MCF 10A (cell line): ENCODE measurements around the gene ZAP70. TPM values are rescaled to one million over a fixed set of nuclear protein-coding genes. Genes with fewer than 3 reads are reported as not detected.

Source experiments
- BruUV-seq: library from RNA; stranded (reverse); fragments of 400-500 nt; replicated peaks from 2 replicates; lab custom pipeline; 2021; lab: Mats Ljungman, UMichigan
- CTCF ChIA-PET: fragments of 300-600 bp; sonication (Branson Sonifier 250); formaldehyde crosslinking; extraction: SDS; loops from one replicate; lab custom pipeline; 2021; ENCODE audit warnings: antibody characterized with exemption, inconsistent platforms; lab: Yijun Ruan, JAX
- POLR2A ChIA-PET: fragments of 300-600, 350-650 bp; sonication (Branson Sonifier 250); formaldehyde crosslinking; extraction: SDS; loops from one replicate; lab custom pipeline; 2020; ENCODE audit warnings: antibody characterized with exemption, inconsistent platforms; lab: Yijun Ruan, JAX
- DNase-seq: peaks from one replicate; pipeline ENCODE4 v3.0.0-alpha.2; 2018; ENCODE audit not compliant: unreplicated experiment
- H3K27ac Mint-ChIP-seq: one replicate; pipeline ENCODE4 v1.8.0; 2022; ENCODE audit warnings: mild to moderate bottlenecking, low read depth, mixed read lengths; ENCODE audit not compliant: unreplicated experiment
- H3K27me3 Mint-ChIP-seq: one replicate; pipeline ENCODE4 v1.8.0; 2022; ENCODE audit warnings: mixed read lengths; ENCODE audit not compliant: insufficient read depth, unreplicated experiment
- H3K36me3 Mint-ChIP-seq: one replicate; pipeline ENCODE4 v1.8.0; 2022; ENCODE audit warnings: mild to moderate bottlenecking, moderate library complexity, mixed read lengths; ENCODE audit not compliant: insufficient read depth, unreplicated experiment
- H3K4me1 Mint-ChIP-seq: one replicate; pipeline ENCODE4 v1.8.0; 2022; ENCODE audit warnings: mixed read lengths; ENCODE audit not compliant: insufficient read depth, unreplicated experiment
- H3K4me3 Mint-ChIP-seq: one replicate; pipeline ENCODE4 v1.8.0; 2022; ENCODE audit warnings: mild to moderate bottlenecking, moderate library complexity, mixed read lengths; ENCODE audit not compliant: unreplicated experiment
- H3K9me3 Mint-ChIP-seq: one replicate; pipeline ENCODE4 v1.8.0; 2022; ENCODE audit warnings: mixed read lengths; ENCODE audit not compliant: unreplicated experiment
- intact Hi-C: fragments of 100-400 bp; cut with micrococcal nuclease; formaldehyde crosslinking; loops from 2 replicates; pipeline ENCODE4 v1.14.1; 2022
- total RNA-seq: library from RNA; stranded (reverse); gene quantifications from 2 replicates; pipeline ENCODE4 v1.2.3, GENCODE V29; 2022
- TF ChIP-seq, protein P1 (sequence below): fragments of 200-600 bp; IDR thresholded peaks from one replicate; pipeline ENCODE4 v1.8.0; 2022; ENCODE audit warnings: antibody characterized with exemption, mild to moderate bottlenecking; ENCODE audit not compliant: unreplicated experiment

Gene ZAP70
- total RNA-seq, 1 experiment from 2014 or later = not detected

DNA sequence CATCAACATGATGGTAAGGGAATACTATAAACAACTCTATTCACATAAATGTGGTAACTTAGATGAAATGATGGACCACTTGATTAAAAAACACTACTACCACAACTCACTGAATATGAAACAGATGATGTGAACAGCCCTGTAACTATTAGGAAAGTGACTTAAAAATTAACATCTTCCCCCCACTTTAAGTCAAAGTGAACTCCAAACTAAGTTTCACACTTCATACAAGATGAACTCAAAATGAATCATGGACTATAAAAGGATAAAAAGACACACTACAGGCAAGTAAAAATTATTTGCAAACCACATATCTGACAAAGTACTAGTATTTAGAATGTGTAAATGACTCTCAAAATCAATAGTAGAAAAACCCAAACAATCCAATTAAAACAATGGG, 71.6 kb downstream of the ZAP70 start:
- no peak overlapping the region for H3K27ac Mint-ChIP-seq
- CTCF ChIA-PET = no interaction called here
- no peaks in the 10 kb centered on the region for H3K9me3 Mint-ChIP-seq
- no peaks in the 10 kb centered on the region for H3K27me3 Mint-ChIP-seq
- DNase-seq = no peak
- no peak overlapping the region for H3K4me3 Mint-ChIP-seq
- TF ChIP-seq, protein P1, sequence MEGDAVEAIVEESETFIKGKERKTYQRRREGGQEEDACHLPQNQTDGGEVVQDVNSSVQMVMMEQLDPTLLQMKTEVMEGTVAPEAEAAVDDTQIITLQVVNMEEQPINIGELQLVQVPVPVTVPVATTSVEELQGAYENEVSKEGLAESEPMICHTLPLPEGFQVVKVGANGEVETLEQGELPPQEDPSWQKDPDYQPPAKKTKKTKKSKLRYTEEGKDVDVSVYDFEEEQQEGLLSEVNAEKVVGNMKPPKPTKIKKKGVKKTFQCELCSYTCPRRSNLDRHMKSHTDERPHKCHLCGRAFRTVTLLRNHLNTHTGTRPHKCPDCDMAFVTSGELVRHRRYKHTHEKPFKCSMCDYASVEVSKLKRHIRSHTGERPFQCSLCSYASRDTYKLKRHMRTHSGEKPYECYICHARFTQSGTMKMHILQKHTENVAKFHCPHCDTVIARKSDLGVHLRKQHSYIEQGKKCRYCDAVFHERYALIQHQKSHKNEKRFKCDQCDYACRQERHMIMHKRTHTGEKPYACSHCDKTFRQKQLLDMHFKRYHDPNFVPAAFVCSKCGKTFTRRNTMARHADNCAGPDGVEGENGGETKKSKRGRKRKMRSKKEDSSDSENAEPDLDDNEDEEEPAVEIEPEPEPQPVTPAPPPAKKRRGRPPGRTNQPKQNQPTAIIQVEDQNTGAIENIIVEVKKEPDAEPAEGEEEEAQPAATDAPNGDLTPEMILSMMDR = no peak
- POLR2A ChIA-PET = no interaction called here
- intact Hi-C loops = no loop called here
- no TSS peak for BruUV-seq
- H3K4me1 Mint-ChIP-seq = no peaks in the 10 kb centered on the region
- peaks cover 7% of the 10 kb centered on the region for H3K36me3 Mint-ChIP-seq

DNA sequence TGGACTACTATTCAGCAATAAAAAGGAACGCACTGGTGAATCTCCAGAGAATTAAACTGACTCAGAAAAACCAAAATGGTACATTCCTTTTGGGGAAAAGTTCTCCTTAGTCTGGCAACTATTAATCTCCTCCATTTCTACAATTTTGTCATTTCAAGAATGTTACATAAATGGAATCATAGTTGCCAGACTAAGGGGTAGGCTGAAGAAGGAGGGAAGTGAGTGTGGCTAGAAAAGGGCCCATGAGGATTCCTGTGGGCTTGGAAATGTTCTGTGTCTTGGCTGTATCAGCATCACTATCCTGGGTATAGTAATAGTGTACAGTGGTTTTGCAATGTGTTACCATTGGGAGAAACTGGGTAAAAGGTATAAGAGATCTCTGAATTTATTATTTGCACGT, 72.4 kb downstream of the ZAP70 start:
- no TSS peak for BruUV-seq
- no peak overlapping the region for H3K27ac Mint-ChIP-seq
- H3K4me3 Mint-ChIP-seq = no peak overlapping the region
- no peaks in the 10 kb centered on the region for H3K27me3 Mint-ChIP-seq
- no peak for DNase-seq
- peaks cover 13% of the 10 kb centered on the region for H3K36me3 Mint-ChIP-seq
- H3K9me3 Mint-ChIP-seq = no peaks in the 10 kb centered on the region
- no peaks in the 10 kb centered on the region for H3K4me1 Mint-ChIP-seq
- ChIA-PET POLR2A (no interaction called here), CTCF (interaction anchor here (0.8 to 1.0 kb wide), 2 partner anchors 40 to 42 kb away, joined by 3 read pairs; no protein-coding TSS in a partner anchor)
- intact Hi-C loops = no loop called here
- TF ChIP-seq, protein P1 = no peak

DNA sequence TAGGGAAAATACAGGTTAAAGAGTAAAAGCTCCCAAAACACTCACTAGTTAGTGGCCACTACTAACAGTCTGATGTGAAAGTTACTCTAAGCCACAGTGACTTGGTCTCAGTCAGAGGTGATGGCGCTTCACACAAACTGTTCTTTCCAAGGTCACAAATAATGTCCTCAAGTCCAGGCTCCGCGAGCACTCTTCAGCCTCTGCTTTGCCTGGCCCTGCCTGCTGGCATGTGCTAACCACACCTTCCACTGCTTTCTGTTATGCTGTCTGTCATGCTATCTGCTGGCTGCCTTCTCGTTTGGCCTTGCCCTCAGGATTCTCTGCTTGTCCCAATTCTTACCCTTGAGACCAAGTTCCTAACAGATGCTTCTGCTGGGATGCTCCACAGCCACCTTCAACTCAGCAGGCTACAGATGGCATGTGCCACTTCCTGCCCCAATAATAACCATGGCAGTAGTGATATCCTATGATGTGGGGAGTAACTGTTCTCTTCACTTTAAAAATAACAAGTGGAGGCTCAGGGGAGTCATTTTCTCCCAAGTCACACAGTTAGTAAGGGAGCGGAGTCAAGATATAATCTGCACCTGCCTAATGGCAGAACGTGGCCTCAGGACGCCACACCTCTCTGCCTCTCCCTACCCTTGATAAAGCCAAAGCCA, 75.7 kb downstream of the ZAP70 start:
- Mint-ChIP-seq H3K27ac (no peak overlapping the region), H3K27me3 (no peaks in the 10 kb centered on the region), H3K36me3 (peaks cover 44% of the 10 kb centered on the region), H3K9me3 (no peaks in the 10 kb centered on the region), H3K4me1 (no peaks in the 10 kb centered on the region), H3K4me3 (no peak overlapping the region)
- no peak for DNase-seq
- CTCF ChIA-PET = interaction anchor here (0.6 kb wide), 2 partner anchors 14 to 354 kb away, joined by 3 to 5 read pairs; no protein-coding TSS in a partner anchor
- intact Hi-C loops = no loop called here
- no TSS peak for BruUV-seq
- TF ChIP-seq, protein P1 = no peak
- POLR2A ChIA-PET = interaction anchor here (0.9 kb wide), 1 partner anchor 10 kb away, joined by 3 read pairs; no protein-coding TSS in a partner anchor

Other genes starting within 250 kb of the ZAP70 start
- 21.5 and 32.3 TPM in 2 replicates for gene ANKRD36B, start 123.7 kb upstream of the ZAP70 start, total RNA-seq
- gene COX5B, start 67.5 kb upstream of the ZAP70 start, total RNA-seq = 272 and 284 TPM in 2 replicates
- gene ACTR1B, start 49.5 kb upstream of the ZAP70 start, total RNA-seq = 56.8 and 63.7 TPM in 2 replicates
- 5.3 and 7.6 TPM in 2 replicates for gene C2orf92, start 43.9 kb upstream of the ZAP70 start, total RNA-seq